ENCODE data around the gene ZNF611.
"Not testable (repeated sequence)": the region's sequence is repeated elsewhere in the genome, so short reads cannot be mapped to it uniquely, and the experiment has no call there.

- not testable (repeated sequence) for TF ChIP-seq CTCF, USF2, CEBPB (IDR thresholded peaks at IDR 0.05)
Observed at GRCh38 chr19:52782864-52783263, 48.0 kb upstream of the ZNF611 start.
